H1 (cell line): ENCODE measurements around the gene GRXCR1. TPM values are rescaled to one million over a fixed set of nuclear protein-coding genes. Genes with fewer than 3 reads are reported as not detected.

ENCODE experiments used
- CTCF ChIA-PET: fragments of 300-600 bp; sonication (Branson Sonifier 250); formaldehyde crosslinking; loops from one replicate; lab custom pipeline; 2021; ENCODE audit not compliant: partially characterized antibody; lab: Charles Lee
- POLR2A ChIA-PET: fragments of 300-600 bp; sonication (Branson Sonifier 250); formaldehyde crosslinking; loops from one replicate; lab custom pipeline; 2021; ENCODE audit warnings: inconsistent platforms; ENCODE audit not compliant: partially characterized antibody; lab: Charles Lee
- DNase-seq, 2 experiments: peaks; one replicate each; pipeline versions ENCODE4 v3.0.0 to v3.0.0-alpha.2; 2010 to 2022; ENCODE audit warnings: low spot score in 2 of 2, low read depth in 1 of 2, mixed read lengths in 1 of 2
- FAIRE-seq: peaks from 2 replicates; lab custom pipeline; 2011; peaks lifted over from hg19 to GRCh38; lab: Jason Lieb, UNC
- H2AFZ ChIP-seq: 2 replicates; pipeline ENCODE4 v1.8.1; 2012; ENCODE audit warnings: low read length, inconsistent platforms
- H2AK5ac ChIP-seq: 2 replicates; pipeline ENCODE4 v1.6.1; 2013; ENCODE audit warnings: low read depth, low read length
- H2BK120ac ChIP-seq: replicated peaks from 2 replicates; pipeline ENCODE3; 2013; ENCODE audit warnings: low read depth, low read length, inconsistent platforms
- H2BK12ac ChIP-seq: 2 replicates; pipeline ENCODE4 v1.6.1; 2013; ENCODE audit warnings: low read depth, low read length
- H2BK15ac ChIP-seq: 2 replicates; pipeline ENCODE4 v1.6.1; 2013; ENCODE audit warnings: low read length
- H2BK20ac ChIP-seq: 2 replicates; pipeline ENCODE4 v1.6.1; 2013; ENCODE audit warnings: low read length
- H2BK5ac ChIP-seq: 2 replicates; pipeline ENCODE4 v1.6.1; 2013; ENCODE audit warnings: low read depth, low read length
- H3K14ac ChIP-seq: 2 replicates; pipeline ENCODE4 v1.6.1; 2013; ENCODE audit warnings: inconsistent platforms; ENCODE audit not compliant: insufficient read length
- H3K18ac ChIP-seq: 2 replicates; pipeline ENCODE4 v1.6.1; 2013; ENCODE audit warnings: low read length; ENCODE audit errors: extremely low read depth
- H3K23ac ChIP-seq: 2 replicates; pipeline ENCODE4 v1.6.1; 2013; ENCODE audit warnings: inconsistent platforms; ENCODE audit not compliant: insufficient read length
- H3K23me2 ChIP-seq: 2 replicates; pipeline ENCODE4 v1.6.1; 2013; ENCODE audit warnings: low read depth, low read length
- H3K27ac ChIP-seq: 2 replicates; pipeline ENCODE4 v1.6.1; 2011; ENCODE audit warnings: low read depth, low read length, inconsistent platforms
- H3K27me3 ChIP-seq, 4 experiments: replicated peaks in 1 of 4; 1 replicate in 1 of 4; 2 replicates in 3 of 4; pipeline versions ENCODE4 v1.6.1 to v1.8.1; 2011 to 2013; ENCODE audit warnings: low read length in 3 of 4, mild to moderate bottlenecking in 3 of 4, inconsistent platforms in 2 of 4, mixed read lengths in 2 of 4, moderate library complexity in 1 of 4; ENCODE audit not compliant: control insufficient read depth in 3 of 4, insufficient read depth in 3 of 4; ENCODE audit errors: extremely low read depth in 1 of 4
- H3K36me3 ChIP-seq, 4 experiments: 2 replicates each; pipeline versions ENCODE4 v1.6.1 to v1.8.1; 2011 to 2013; ENCODE audit warnings: mild to moderate bottlenecking in 4 of 4, low read length in 3 of 4, moderate library complexity in 2 of 4, control low read depth in 1 of 4, inconsistent platforms in 1 of 4; ENCODE audit not compliant: insufficient read depth in 4 of 4, control insufficient read depth in 2 of 4
- H3K4ac ChIP-seq: replicated peaks from 2 replicates; pipeline ENCODE3; 2013; ENCODE audit warnings: low read length, low read depth, mixed read lengths, inconsistent platforms; ENCODE audit not compliant: insufficient read length
- H3K4me1 ChIP-seq, 4 experiments: replicated peaks in 1 of 4; 1 replicate in 1 of 4; 2 replicates in 3 of 4; pipeline versions ENCODE4 v1.6.1 to v1.8.1; 2011 to 2013; ENCODE audit warnings: low read length in 3 of 4, inconsistent platforms in 2 of 4, mixed read lengths in 1 of 4; ENCODE audit not compliant: insufficient read depth in 4 of 4, control insufficient read depth in 3 of 4
- H3K4me2 ChIP-seq, 2 experiments: 2 replicates each; pipeline versions ENCODE4 v1.6.1 to v1.8.1; 2011 to 2013; ENCODE audit warnings: low read depth in 2 of 2, low read length in 2 of 2, control low read depth in 1 of 2, inconsistent platforms in 1 of 2, mild to moderate bottlenecking in 1 of 2; ENCODE audit not compliant: insufficient read depth in 1 of 2
- H3K4me3 ChIP-seq, 4 experiments: fragments of 200-600, 300-600 bp in 1 of 4; sonication (generic), shearing (Covaris generic), sonication (Bioruptor Twin) in 1 of 4; 2 replicates each; pipeline versions ENCODE4 v1.5.1 to v1.8.1; 2011 to 2016; ENCODE audit warnings: low read length in 4 of 4, low read depth in 3 of 4, control low read depth in 2 of 4, inconsistent platforms in 2 of 4, mild to moderate bottlenecking in 2 of 4, mixed read lengths in 1 of 4, moderate library complexity in 1 of 4; ENCODE audit not compliant: insufficient read depth in 2 of 4; ENCODE audit errors: extremely low read depth in 1 of 4
- H3K56ac ChIP-seq: replicated peaks from 2 replicates; pipeline ENCODE3; 2013; ENCODE audit warnings: low read depth, mild to moderate bottlenecking, mixed read lengths, low read length, inconsistent platforms; ENCODE audit not compliant: insufficient read length
- H3K79me1 ChIP-seq: 2 replicates; pipeline ENCODE4 v1.6.1; 2013; ENCODE audit warnings: low read depth, low read length, control low read depth
- H3K79me2 ChIP-seq, 2 experiments: 2 replicates each; pipeline versions ENCODE4 v1.6.1 to v1.8.1; 2012 to 2013; ENCODE audit warnings: low read length in 2 of 2, mild to moderate bottlenecking in 2 of 2, inconsistent platforms in 1 of 2; ENCODE audit not compliant: insufficient read depth in 2 of 2, control insufficient read depth in 1 of 2
- H3K9ac ChIP-seq, 4 experiments: replicated peaks in 1 of 4; 1 replicate in 1 of 4; 2 replicates in 3 of 4; pipeline versions ENCODE4 v1.6.1 to v1.8.1; 2011 to 2013; ENCODE audit warnings: low read depth in 3 of 4, low read length in 3 of 4, control low read depth in 2 of 4, mild to moderate bottlenecking in 2 of 4, moderate library complexity in 2 of 4, inconsistent platforms in 1 of 4; ENCODE audit errors: extremely low read depth in 1 of 4
- H3K9me3 ChIP-seq, 2 experiments: 2 replicates each; pipeline versions ENCODE4 v1.6.1 to v1.8.1; 2012 to 2013; ENCODE audit warnings: mild to moderate bottlenecking in 2 of 2, moderate library complexity in 2 of 2, control low read depth in 1 of 2, inconsistent platforms in 1 of 2, low read depth in 1 of 2, low read length in 1 of 2, mixed read lengths in 1 of 2; ENCODE audit not compliant: insufficient read depth in 2 of 2
- H4K20me1 ChIP-seq, 2 experiments: replicated peaks in 1 of 2; 2 replicates each; pipeline versions ENCODE3 to v1.8.1; 2011 to 2013; ENCODE audit warnings: inconsistent platforms in 2 of 2, low read length in 2 of 2, mild to moderate bottlenecking in 1 of 2; ENCODE audit not compliant: insufficient read depth in 2 of 2, control insufficient read depth in 1 of 2
- H4K5ac ChIP-seq: 2 replicates; pipeline ENCODE4 v1.6.1; 2013; ENCODE audit warnings: low read length, low read depth, mixed read lengths, inconsistent platforms; ENCODE audit not compliant: insufficient read length
- H4K8ac ChIP-seq: 2 replicates; pipeline ENCODE4 v1.8.0; 2013; ENCODE audit warnings: mild to moderate bottlenecking, moderate library complexity, low read length, inconsistent platforms; ENCODE audit not compliant: insufficient read depth; ENCODE audit errors: extremely low read depth
- H4K91ac ChIP-seq: replicated peaks from 2 replicates; pipeline ENCODE3; 2013; ENCODE audit warnings: low read length, mixed read lengths, inconsistent platforms; ENCODE audit not compliant: insufficient read length
- BRCA1 ChIP-seq: IDR thresholded peaks from 2 replicates; pipeline ENCODE4 v1.6.1; 2012; ENCODE audit warnings: low read depth, low read length, improper control_type of control experiment
- CHD2 ChIP-seq: IDR thresholded peaks from 2 replicates; pipeline ENCODE4 v1.6.1; 2012; ENCODE audit warnings: low read length, improper control_type of control experiment
- EGR1 ChIP-seq: IDR thresholded peaks from 2 replicates; pipeline ENCODE4 v1.6.1; 2011; ENCODE audit warnings: low read depth, low read length, borderline replicate concordance
- EP300 ChIP-seq, 2 experiments: IDR thresholded peaks; 1 replicate in 1 of 2; 2 replicates in 1 of 2; pipeline ENCODE4 v1.6.1; 2011 to 2012; ENCODE audit warnings: low read depth in 2 of 2, low read length in 2 of 2, mild to moderate bottlenecking in 2 of 2, borderline replicate concordance in 1 of 2, inconsistent platforms in 1 of 2, moderate library complexity in 1 of 2
- GTF2F1 ChIP-seq: IDR thresholded peaks from 2 replicates; pipeline ENCODE4 v1.6.1; 2012; ENCODE audit warnings: low read depth, low read length, improper control_type of control experiment, borderline replicate concordance
- HDAC2 ChIP-seq, 2 experiments: fragments of 300-600 bp in 1 of 2; sonication (generic) in 1 of 2; IDR thresholded peaks; 2 replicates each; pipeline ENCODE4 v1.6.1; 2011 to 2012; ENCODE audit warnings: low read depth in 2 of 2, low read length in 2 of 2, mild to moderate bottlenecking in 2 of 2, moderate library complexity in 2 of 2, borderline replicate concordance in 1 of 2, inconsistent platforms in 1 of 2
- JUND ChIP-seq: IDR thresholded peaks from 2 replicates; pipeline ENCODE4 v1.6.1; 2011; ENCODE audit warnings: mild to moderate bottlenecking, improper control_type of control experiment, low read length
- MAFK ChIP-seq: IDR thresholded peaks from 2 replicates; pipeline ENCODE4 v1.6.1; 2012; ENCODE audit warnings: low read depth, mild to moderate bottlenecking, improper control_type of control experiment, low read length
- MAX ChIP-seq: IDR thresholded peaks from 2 replicates; pipeline ENCODE4 v1.6.1; 2012; ENCODE audit warnings: inconsistent platforms
- POLR2A ChIP-seq, 2 experiments: IDR thresholded peaks; 1 replicate in 1 of 2; 2 replicates in 1 of 2; pipeline ENCODE4 v1.6.1; 2011; ENCODE audit warnings: low read depth in 2 of 2, low read length in 2 of 2, mild to moderate bottlenecking in 2 of 2; ENCODE audit errors: control extremely low read depth in 1 of 2
- RNF2 ChIP-seq: fragments of 200-900, 300-1000 bp; sonication (generic); IDR thresholded peaks from 2 replicates; pipeline ENCODE4 v1.7.1; 2016; ENCODE audit warnings: borderline replicate concordance, low read depth, mild to moderate bottlenecking, antibody characterized with exemption, low read length; ENCODE audit not compliant: poor library complexity, severe bottlenecking; ENCODE audit errors: missing control alignments
- SP4 ChIP-seq: IDR thresholded peaks from 2 replicates; pipeline ENCODE4 v1.6.1; 2012; ENCODE audit warnings: low read length, inconsistent platforms
- SRF ChIP-seq: IDR thresholded peaks from 2 replicates; pipeline ENCODE4 v1.6.1; 2011; ENCODE audit warnings: mild to moderate bottlenecking, low read depth, low read length, moderate library complexity
- TAF1 ChIP-seq: IDR thresholded peaks from 2 replicates; pipeline ENCODE4 v1.6.1; 2011; ENCODE audit warnings: mild to moderate bottlenecking, low read depth, low read length
- WGBS, 2 experiments: shearing (Covaris generic) in 1 of 2; methylation state at CpG; one replicate each; pipeline versions ENCODE4 v1.1.6 to v1.1.7; 2013 to 2015; ENCODE audit warnings: low lambda C conversion rate in 2 of 2, mixed read lengths in 2 of 2, inconsistent platforms in 1 of 2, low coverage in 1 of 2, missing lambda C conversion rate in 1 of 2; ENCODE audit not compliant: insufficient replicate concordance in 2 of 2, insufficient coverage in 1 of 2, insufficient read length in 1 of 2; ENCODE audit errors: extremely low coverage in 1 of 2, missing lambda C conversion rate in 1 of 2; 5-methylcytosine and 5-hydroxymethylcytosine counted together
- polyA plus RNA-seq, 7 experiments: library from polyadenylated mRNA; depleted of rRNA in 3 of 7; stranded (reverse) in 5 of 7; unstranded in 2 of 7; fragments of >200 nt in 5 of 7; fragments of 200-250 nt in 2 of 7; gene quantifications; 1 replicate in 5 of 7; 2 replicates in 1 of 7; 4 replicates in 1 of 7; pipeline versions ENCODE4 v1.2.1 to v1.2.3, GENCODE V29; 2011 to 2013; ENCODE audit warnings: missing spikeins in 2 of 7, mixed read lengths in 2 of 7
- total RNA-seq: library from RNA; stranded (reverse); fragmentation: NEBNext Ultra II Directional; extraction: Animal tissue kit (Norgen Biotek cat#: 25700); gene quantifications from 2 replicates; pipeline ENCODE4 v1.2.1, GENCODE V29; 2021

GRXCR1 gene
- total and polyA plus RNA-seq, 2 of the 8 experiments (the other 6 are each of a cell fraction or from before 2014, with no cell fraction given) = not detected

- no peak overlapping the region for H3K9ac ChIP-seq
- H3K36me3 ChIP-seq = peaks cover 0 to 2% (median 0%) of the 10 kb centered on the region in 4 experiments; a peak in 1 of 8 replicates
- H3K79me1 ChIP-seq = no peaks in the 10 kb centered on the region
- H3K27me3 ChIP-seq = no peaks in the 10 kb centered on the region
- no peak overlapping the region for H3K56ac ChIP-seq
- CTCF ChIA-PET = interaction anchor here (0.9 kb wide), 1 partner anchor 22 kb away, joined by 3 read pairs; no protein-coding TSS in a partner anchor
- peaks cover 0 to 7% (median 0%) of the 10 kb centered on the region in 4 experiments; a peak in 2 of 7 replicates for H3K4me1 ChIP-seq
- H2BK5ac ChIP-seq = no peak overlapping the region
- H3K79me2 ChIP-seq = no peaks in the 10 kb centered on the region
- peak overlapping the region; percentile 31; the same call in 1 of the 2 replicates for H2AFZ ChIP-seq
- no peak overlapping the region for H3K18ac ChIP-seq
- H4K8ac ChIP-seq = no peak overlapping the region
- H4K20me1 ChIP-seq = no peaks in the 10 kb centered on the region
- H3K4ac ChIP-seq = no peak overlapping the region
- H2AK5ac ChIP-seq = no peak overlapping the region
- no peak overlapping the region for H2BK20ac ChIP-seq
- POLR2A ChIA-PET = no interaction called here
- no peaks in the 10 kb centered on the region for H3K23me2 ChIP-seq
- H2BK120ac ChIP-seq = no peak overlapping the region
- H3K14ac ChIP-seq = no peak overlapping the region
- H3K4me3 ChIP-seq = no peak overlapping the region
- no peak overlapping the region for H4K5ac ChIP-seq
- H2BK12ac ChIP-seq = no peak overlapping the region
- WGBS, 2 experiments = 93% methylated on average over 6 of the region's 6 CpGs; no CpG with 5 or more reads in 1 of the 2 experiments
- no peak overlapping the region for H3K23ac ChIP-seq
- no peak for FAIRE-seq
- no peak for DNase-seq
- no peak overlapping the region for H2BK15ac ChIP-seq
- H3K9me3 ChIP-seq = peaks cover 0 to 9% of the 10 kb centered on the region in 2 experiments; a peak in 2 of 4 replicates
- no peak overlapping the region for H3K27ac ChIP-seq
- H3K4me2 ChIP-seq = peak overlapping the region in 1 of 2 experiments; percentile 30; a peak in 1 of 4 replicates
- H4K91ac ChIP-seq = no peak overlapping the region
- no peak for TF ChIP-seq MAFK
- no peak for TF ChIP-seq MAX
- TF ChIP-seq TAF1 = no peak
- TF ChIP-seq CHD2 = no peak
- TF ChIP-seq HDAC2 (IDR thresholded peaks at IDR 0.05; ENCODE audit: borderline replicate concordance in 1 of 2, low read depth in 2 of 2, low read length in 2 of 2) = no peak
- TF ChIP-seq GTF2F1 = no peak
- TF ChIP-seq SRF = no peak
- TF ChIP-seq EGR1 = no peak
- no peak for TF ChIP-seq EP300 (IDR thresholded peaks at IDR 0.05; ENCODE audit: borderline replicate concordance in 1 of 2, low read depth in 2 of 2, low read length in 2 of 2)
- no peak for TF ChIP-seq POLR2A (IDR thresholded peaks at IDR 0.05; ENCODE audit: control extremely low read depth in 1 of 2, low read depth in 2 of 2, low read length in 2 of 2)
- no peak for TF ChIP-seq SP4
- TF ChIP-seq BRCA1 = no peak
- TF ChIP-seq RNF2 = no peak
- TF ChIP-seq JUND = no peak
Observed at GRCh38 chr4:43071069-43071468, 178.6 kb downstream of the GRXCR1 start.
